Neural cell (in vitro differentiated cells): ENCODE measurements around the gene HELZ2. TPM values are rescaled to one million over a fixed set of nuclear protein-coding genes. Genes with fewer than 3 reads are reported as not detected.

Experiments used
- H2AFZ ChIP-seq: fragments of 200-600, 300-800 bp; sonication (generic), shearing (Covaris generic); 2 replicates; pipeline ENCODE4 v1.6.0; 2014; ENCODE audit warnings: low read depth, mild to moderate bottlenecking, antibody characterized with exemption, low read length, moderate library complexity
- H3F3A ChIP-seq: fragments of 200-600 bp; shearing (Covaris generic); 2 replicates; pipeline ENCODE4 v1.6.1; 2016; ENCODE audit warnings: mild to moderate bottlenecking, moderate library complexity, mixed read lengths, antibody characterized with exemption, low read length; ENCODE audit not compliant: insufficient read depth, poor library complexity, severe bottlenecking
- H3K27ac ChIP-seq: fragments of 200-600, 300-800 bp; sonication (generic), shearing (Covaris generic); 2 replicates; pipeline ENCODE4 v1.5.1; 2014; ENCODE audit warnings: mild to moderate bottlenecking, low read length, moderate library complexity
- H3K27me3 ChIP-seq: fragments of 300-800, 200-600 bp; sonication (generic), shearing (Covaris generic); 2 replicates; pipeline ENCODE4 v1.6.0; 2014; ENCODE audit warnings: mild to moderate bottlenecking, low read depth, low read length, moderate library complexity; ENCODE audit not compliant: insufficient read depth
- H3K36me3 ChIP-seq: fragments of 300-800, 200-600 bp; sonication (generic), shearing (Covaris generic); 2 replicates; pipeline ENCODE4 v1.5.1; 2014; ENCODE audit warnings: mild to moderate bottlenecking, antibody characterized with exemption, low read length, moderate library complexity; ENCODE audit not compliant: insufficient read depth
- H3K4me2 ChIP-seq: fragments of 300-800, 200-600 bp; sonication (generic), shearing (Covaris generic); 2 replicates; pipeline ENCODE4 v1.6.0; 2014; ENCODE audit warnings: mild to moderate bottlenecking, low read length
- H3K4me3 ChIP-seq: fragments of 300-800, 200-600 bp; sonication (generic), shearing (Covaris generic); 2 replicates; pipeline ENCODE4 v1.5.1; 2014; ENCODE audit warnings: mild to moderate bottlenecking, low read length, moderate library complexity
- H3K79me2 ChIP-seq: fragments of 200-600 bp; shearing (Covaris generic); replicated peaks from 2 replicates; pipeline ENCODE4 v1.6.0; 2014; ENCODE audit warnings: mild to moderate bottlenecking, low read length, moderate library complexity; ENCODE audit not compliant: insufficient read depth
- H3K9ac ChIP-seq: fragments of 300-800, 200-600 bp; sonication (generic), shearing (Covaris generic); 2 replicates; pipeline ENCODE4 v1.6.1; 2016; ENCODE audit warnings: mild to moderate bottlenecking, low read length, mixed read lengths
- H3K9me2 ChIP-seq: fragments of 200-600 bp; shearing (Covaris generic); 2 replicates; pipeline ENCODE4 v1.6.1; 2016; ENCODE audit warnings: mild to moderate bottlenecking, low read length, mixed read lengths; ENCODE audit not compliant: insufficient read depth
- H3K9me3 ChIP-seq: fragments of 200-600, 300-800 bp; sonication (generic), shearing (Covaris generic); 2 replicates; pipeline ENCODE4 v1.6.1; 2016; ENCODE audit warnings: mild to moderate bottlenecking, mixed run types, low read length, moderate library complexity, mixed read lengths
- H4K20me1 ChIP-seq: fragments of 200-600 bp; shearing (Covaris generic); 2 replicates; pipeline ENCODE4 v1.6.1; 2016; ENCODE audit warnings: mild to moderate bottlenecking, mixed run types; ENCODE audit not compliant: insufficient read depth
- CTCF ChIP-seq: fragments of 450-650 bp; IDR thresholded peaks from 2 replicates; pipeline ENCODE4 v1.5.1; 2014; ENCODE audit warnings: antibody characterized with exemption, mild to moderate bottlenecking, moderate library complexity; ENCODE audit not compliant: poor library complexity, severe bottlenecking
- EP300 ChIP-seq: fragments of 450-650 bp; conservative IDR thresholded peaks from 2 replicates; pipeline ENCODE4 v1.6.1; 2014; ENCODE audit warnings: antibody characterized with exemption, mild to moderate bottlenecking, moderate library complexity; ENCODE audit not compliant: poor library complexity, severe bottlenecking
- EZH2 ChIP-seq: fragments of 200-600, 300-800 bp; shearing (Covaris generic), sonication (generic); IDR thresholded peaks from 2 replicates; pipeline ENCODE4 v1.6.1; 2014; ENCODE audit warnings: antibody characterized with exemption, low read length, borderline replicate concordance, mild to moderate bottlenecking; ENCODE audit not compliant: insufficient read depth, poor library complexity, severe bottlenecking
- MXI1 ChIP-seq: fragments of 450-650 bp; conservative IDR thresholded peaks from 2 replicates; pipeline ENCODE4 v1.6.1; 2014; ENCODE audit warnings: antibody characterized with exemption, mild to moderate bottlenecking; ENCODE audit not compliant: poor library complexity, severe bottlenecking
- POLR2AphosphoS5 ChIP-seq: IDR thresholded peaks from 2 replicates; pipeline ENCODE4 v1.6.1; 2012
- RAD21 ChIP-seq: fragments of 450-650 bp; conservative IDR thresholded peaks from 2 replicates; pipeline ENCODE4 v1.6.1; 2014; ENCODE audit warnings: antibody characterized with exemption, mild to moderate bottlenecking, moderate library complexity
- REST ChIP-seq: IDR thresholded peaks from 2 replicates; pipeline ENCODE4 v1.6.1; 2012; ENCODE audit warnings: borderline replicate concordance
- SMC3 ChIP-seq: fragments of 450-650 bp; conservative IDR thresholded peaks from 2 replicates; pipeline ENCODE4 v1.6.1; 2014; ENCODE audit warnings: antibody characterized with exemption, mild to moderate bottlenecking, moderate library complexity; ENCODE audit not compliant: poor library complexity
- TAF1 ChIP-seq: IDR thresholded peaks from 2 replicates; pipeline ENCODE4 v1.6.1; 2012; ENCODE audit warnings: low read depth
- polyA plus RNA-seq: library from polyadenylated mRNA; depleted of rRNA; stranded (reverse); fragments of >200 nt; gene quantifications from 2 replicates; pipeline ENCODE4 v1.2.3, GENCODE V29; 2014

HELZ2 gene
- polyA plus RNA-seq, 1 donor from 2014 or later: 1.3 TPM

- Histone ChIP-seq H3K9ac (no peak overlapping the region), H3F3A (no peaks in the 10 kb centered on the region), H3K4me3 (no peak overlapping the region), H3K9me2 (no peaks in the 10 kb centered on the region), H4K20me1 (no peaks in the 10 kb centered on the region), H3K36me3 (no peaks in the 10 kb centered on the region), H2AFZ (no peak overlapping the region), H3K79me2 (no peaks in the 10 kb centered on the region), H3K4me2 (no peak overlapping the region), H3K27me3 (no peaks in the 10 kb centered on the region), H3K9me3 (no peaks in the 10 kb centered on the region), H3K27ac (no peak overlapping the region)
- TF ChIP-seq EZH2: no peak
- no peak for TF ChIP-seq REST
- TF ChIP-seq MXI1: no peak
- TF ChIP-seq EP300: no peak
- TF ChIP-seq TAF1: no peak
- TF ChIP-seq SMC3: no peak
- TF ChIP-seq RAD21: no peak
Measured at GRCh38 chr20:63536241-63536977, 37.6 kb downstream of the HELZ2 start.

GRCh38 chr20:63534831-63535651 lies 39.0 kb downstream of the HELZ2 start:
- Histone ChIP-seq H3K9me2 (no peaks in the 10 kb centered on the region), H3K9me3 (no peaks in the 10 kb centered on the region), H3K27ac (no peak overlapping the region), H3K79me2 (no peaks in the 10 kb centered on the region), H2AFZ (no peak overlapping the region), H3K36me3 (no peaks in the 10 kb centered on the region), H3F3A (no peaks in the 10 kb centered on the region), H3K9ac (no peak overlapping the region), H3K4me3 (no peak overlapping the region), H3K4me2 (no peak overlapping the region), H3K27me3 (no peaks in the 10 kb centered on the region), H4K20me1 (no peaks in the 10 kb centered on the region)
- TF ChIP-seq TAF1 (no peak), CTCF (no peak), MXI1 (no peak), RAD21 (no peak), EZH2 (no peak), EP300 (no peak), SMC3 (no peak), POLR2AphosphoS5 (no peak), REST (no peak)
